H1 (cell line): Measurements from ENCODE around the gene NAALADL1. TPM values are rescaled to one million over a fixed set of nuclear protein-coding genes. Genes with fewer than 3 reads are reported as not detected.

ENCODE experiments used
- ATF2 ChIP-seq: IDR thresholded peaks from 2 replicates; pipeline ENCODE4 v1.6.1; 2012; ENCODE audit warnings: low read length, inconsistent platforms
- polyA plus RNA-seq, 7 experiments: library from polyadenylated mRNA; depleted of rRNA in 3 of 7; stranded (reverse) in 5 of 7; unstranded in 2 of 7; fragments of >200 nt in 5 of 7; fragments of 200-250 nt in 2 of 7; gene quantifications; 1 replicate in 5 of 7; 2 replicates in 1 of 7; 4 replicates in 1 of 7; pipeline versions ENCODE4 v1.2.1 to v1.2.3, GENCODE V29; 2011 to 2013; ENCODE audit warnings: missing spikeins in 2 of 7, mixed read lengths in 2 of 7
- total RNA-seq: library from RNA; stranded (reverse); fragmentation: NEBNext Ultra II Directional; extraction: Animal tissue kit (Norgen Biotek cat#: 25700); gene quantifications from 2 replicates; pipeline ENCODE4 v1.2.1, GENCODE V29; 2021

The NAALADL1 gene
- total and polyA plus RNA-seq, 2 of the 8 experiments (the other 6 are each of a cell fraction or from before 2014, with no cell fraction given), result 7.5 to 9.9 TPM

- no peak for TF ChIP-seq ATF2
These were observed 40.4 kb downstream of the NAALADL1 start (continued) for GRCh38 chr11:65017937-65018336.
